ENCODE measurements around the gene RHBDL1.

DNA sequence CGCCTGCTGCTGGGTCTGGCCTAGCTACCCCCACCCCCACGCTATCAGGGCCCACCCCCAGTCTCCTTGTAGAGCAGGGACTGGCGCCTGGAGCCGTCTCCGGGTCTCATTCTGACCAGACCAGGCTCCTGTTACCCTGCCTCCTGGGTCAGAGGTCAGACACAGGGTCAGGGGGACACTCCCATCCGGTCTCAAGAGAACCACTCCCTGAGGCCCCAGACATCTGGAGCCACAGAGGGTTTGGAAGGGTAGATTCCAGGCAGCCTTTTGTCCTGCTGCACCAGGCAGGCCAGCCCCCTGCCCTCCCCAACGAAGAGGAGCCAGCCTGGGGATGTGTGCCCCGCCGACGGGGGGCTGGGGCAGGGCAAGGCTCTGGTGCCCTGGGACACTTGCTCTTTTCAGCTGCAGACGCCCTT, 45.6 kb upstream of the RHBDL1 start:
- TF ChIP-seq, protein P1, sequence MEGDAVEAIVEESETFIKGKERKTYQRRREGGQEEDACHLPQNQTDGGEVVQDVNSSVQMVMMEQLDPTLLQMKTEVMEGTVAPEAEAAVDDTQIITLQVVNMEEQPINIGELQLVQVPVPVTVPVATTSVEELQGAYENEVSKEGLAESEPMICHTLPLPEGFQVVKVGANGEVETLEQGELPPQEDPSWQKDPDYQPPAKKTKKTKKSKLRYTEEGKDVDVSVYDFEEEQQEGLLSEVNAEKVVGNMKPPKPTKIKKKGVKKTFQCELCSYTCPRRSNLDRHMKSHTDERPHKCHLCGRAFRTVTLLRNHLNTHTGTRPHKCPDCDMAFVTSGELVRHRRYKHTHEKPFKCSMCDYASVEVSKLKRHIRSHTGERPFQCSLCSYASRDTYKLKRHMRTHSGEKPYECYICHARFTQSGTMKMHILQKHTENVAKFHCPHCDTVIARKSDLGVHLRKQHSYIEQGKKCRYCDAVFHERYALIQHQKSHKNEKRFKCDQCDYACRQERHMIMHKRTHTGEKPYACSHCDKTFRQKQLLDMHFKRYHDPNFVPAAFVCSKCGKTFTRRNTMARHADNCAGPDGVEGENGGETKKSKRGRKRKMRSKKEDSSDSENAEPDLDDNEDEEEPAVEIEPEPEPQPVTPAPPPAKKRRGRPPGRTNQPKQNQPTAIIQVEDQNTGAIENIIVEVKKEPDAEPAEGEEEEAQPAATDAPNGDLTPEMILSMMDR (IDR thresholded peaks at IDR 0.05): no peak
- no peak for TF ChIP-seq POLR2A (IDR thresholded peaks at IDR 0.05)
